ENCODE data around the gene FER. TPM values are rescaled to one million over a fixed set of nuclear protein-coding genes. Genes with fewer than 3 reads are reported as not detected.

The FER gene
- total RNA-seq, 2 experiments from 2014 or later = 14.2 to 15.9 TPM

GRCh38 chr5:108753331-108753730, 5.6 kb downstream of the FER start:
- intact Hi-C loops (cut with DNase I, micrococcal nuclease) = no loop called here
- H3K9me3 Mint-ChIP-seq = no peaks in the 10 kb centered on the region
- CTCF ChIA-PET = no interaction called here
- H3K27ac Mint-ChIP-seq = no peak overlapping the region
- Histone ChIP-seq H3K36me3 (ENCODE audit: insufficient read depth, low read length) (no peaks in the 10 kb centered on the region), H3K9me3 (ENCODE audit: control insufficient read depth in 1 of 2, insufficient read depth in 1 of 2, low read length in 2 of 2) (no peaks in the 10 kb centered on the region), H3K27me3 (ENCODE audit: control insufficient read depth in 1 of 2, insufficient read depth in 2 of 2, low read length in 2 of 2) (no peaks in the 10 kb centered on the region), H3K27ac (ENCODE audit: low read depth in 1 of 2, low read length in 2 of 2) (no peak overlapping the region), H3K4me3 (ENCODE audit: low read length) (no peak overlapping the region), H3K4me1 (ENCODE audit: insufficient read depth, low read length) (peaks cover 9% of the 10 kb centered on the region)
- POLR2A ChIA-PET = no interaction called here
- no peak overlapping the region for H3K4me3 Mint-ChIP-seq
- no peaks in the 10 kb centered on the region for H3K27me3 Mint-ChIP-seq
- DNase-seq (no peak), ATAC-seq (ENCODE audit: poor library complexity) (no peak)
- peaks cover 14% of the 10 kb centered on the region for H3K4me1 Mint-ChIP-seq (ENCODE audit: low read depth)
- TF ChIP-seq CTCF (IDR thresholded peaks at IDR 0.05) = no peak
- H3K36me3 Mint-ChIP-seq (ENCODE audit: low read depth) = peaks cover 5% of the 10 kb centered on the region

- Histone ChIP-seq H3K27me3 (ENCODE audit: control insufficient read depth in 1 of 2, insufficient read depth in 2 of 2, low read length in 2 of 2) (no peaks in the 10 kb centered on the region), H3K9me3 (ENCODE audit: control insufficient read depth in 1 of 2, insufficient read depth in 1 of 2, low read length in 2 of 2) (no peaks in the 10 kb centered on the region), H3K4me3 (ENCODE audit: low read length) (no peak overlapping the region), H3K36me3 (ENCODE audit: insufficient read depth, low read length) (no peaks in the 10 kb centered on the region), H3K4me1 (ENCODE audit: insufficient read depth, low read length) (peaks cover 8% of the 10 kb centered on the region), H3K27ac (ENCODE audit: low read depth in 1 of 2, low read length in 2 of 2) (no peak overlapping the region)
- intact Hi-C loops (cut with DNase I, micrococcal nuclease) = no loop called here
- ChIA-PET POLR2A (no interaction called here), CTCF (no interaction called here)
- DNase-seq = no peak
- peaks cover 5% of the 10 kb centered on the region for H3K36me3 Mint-ChIP-seq (ENCODE audit: low read depth)
- no peaks in the 10 kb centered on the region for H3K27me3 Mint-ChIP-seq
- no peak overlapping the region for H3K4me3 Mint-ChIP-seq
- peaks cover 14% of the 10 kb centered on the region for H3K4me1 Mint-ChIP-seq (ENCODE audit: low read depth)
- H3K9me3 Mint-ChIP-seq = no peaks in the 10 kb centered on the region
- no peak for TF ChIP-seq CTCF (IDR thresholded peaks at IDR 0.05)
- no peak for ATAC-seq (ENCODE audit: poor library complexity)
- H3K27ac Mint-ChIP-seq = no peak overlapping the region
Measured at GRCh38 chr5:108753877-108754276, 6.2 kb downstream of the FER start.

GRCh38 chr5:108760512-108760911, 12.8 kb downstream of the FER start:
- no peak for TF ChIP-seq CTCF (IDR thresholded peaks at IDR 0.05)
- ATAC-seq (ENCODE audit: poor library complexity) (peak; percentile 69), DNase-seq (peak in 2 of 14 experiments; percentile 34 to 39)
- intact Hi-C loops (cut with DNase I, micrococcal nuclease) = no loop called here
- peaks cover 22% of the 10 kb centered on the region for H3K4me1 Mint-ChIP-seq (ENCODE audit: low read depth)
- ChIA-PET CTCF (interaction anchor here (1.3 kb wide), 1 partner anchor 20 kb away, joined by 3 read pairs; no protein-coding TSS in a partner anchor), POLR2A (interaction anchor here (1.0 kb wide), 1 partner anchor 33 kb away, joined by 4 read pairs; no protein-coding TSS in a partner anchor)
- Histone ChIP-seq H3K4me1 (ENCODE audit: insufficient read depth, low read length) (no peaks in the 10 kb centered on the region), H3K36me3 (ENCODE audit: insufficient read depth, low read length) (no peaks in the 10 kb centered on the region), H3K27me3 (ENCODE audit: control insufficient read depth in 1 of 2, insufficient read depth in 2 of 2, low read length in 2 of 2) (no peaks in the 10 kb centered on the region), H3K9me3 (ENCODE audit: control insufficient read depth in 1 of 2, insufficient read depth in 1 of 2, low read length in 2 of 2) (no peaks in the 10 kb centered on the region), H3K27ac (ENCODE audit: low read depth in 1 of 2, low read length in 2 of 2) (no peak overlapping the region), H3K4me3 (ENCODE audit: low read length) (no peak overlapping the region)
- no peaks in the 10 kb centered on the region for H3K9me3 Mint-ChIP-seq
- H3K27ac Mint-ChIP-seq = peak overlapping the region; percentile 32
- no peak overlapping the region for H3K4me3 Mint-ChIP-seq
- H3K36me3 Mint-ChIP-seq (ENCODE audit: low read depth) = no peaks in the 10 kb centered on the region
- no peaks in the 10 kb centered on the region for H3K27me3 Mint-ChIP-seq
